Measurements from ENCODE around the gene GPR176. TPM values are rescaled to one million over a fixed set of nuclear protein-coding genes. Genes with fewer than 3 reads are reported as not detected.

GPR176 gene
- total and polyA plus RNA-seq, 2 experiments from 2014 or later, result 2.7 to 7.0 TPM

DNA sequence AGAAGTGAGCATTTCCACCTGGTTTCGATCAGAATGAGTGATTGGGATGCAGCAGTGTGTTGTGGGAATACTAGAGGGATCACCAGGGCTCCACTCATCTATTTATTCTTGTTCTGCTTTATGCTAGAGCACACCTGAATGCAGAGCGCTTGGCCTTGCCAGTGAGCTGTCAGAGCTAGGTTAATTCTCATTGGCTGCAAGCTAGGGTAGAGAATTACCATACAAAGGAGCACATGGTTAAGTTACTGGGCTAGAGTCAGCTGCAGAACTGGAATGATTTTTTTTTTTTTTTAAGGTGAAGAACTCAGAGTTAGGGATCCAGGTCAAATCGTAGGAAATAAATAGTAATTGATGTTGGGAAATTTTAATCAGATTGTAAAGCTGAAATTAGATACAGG lies 22.7 kb upstream of the GPR176 start:
- Histone ChIP-seq H4K20me1 (ENCODE audit: insufficient read depth, poor library complexity, severe bottlenecking) (no peaks in the 10 kb centered on the region), H3K9me3 (ENCODE audit: low read depth) (no peaks in the 10 kb centered on the region), H3K4me1 (ENCODE audit: insufficient read depth) (no peaks in the 10 kb centered on the region), H3K27me3 (no peaks in the 10 kb centered on the region), H3K79me2 (peaks cover 28% of the 10 kb centered on the region), H3K36me3 (replicated peaks; ENCODE audit: insufficient read depth, low read depth) (no peaks in the 10 kb centered on the region), H2AFZ (no peak overlapping the region), H3K27ac (no peak overlapping the region), H3K4me3 (no peak overlapping the region), H3K4me2 (no peak overlapping the region), H3K9me2 (replicated peaks; ENCODE audit: insufficient read depth) (no peaks in the 10 kb centered on the region)
- 94% methylated on average over 3 of the region's 3 CpGs for WGBS (ENCODE audit: low lambda C conversion rate, missing lambda C conversion rate)
- no peak for TF ChIP-seq EZH2phosphoT487 (IDR thresholded peaks at IDR 0.05; ENCODE audit: low read depth, severe bottlenecking, unreplicated experiment)
- no peak for TF ChIP-seq EZH2 (IDR thresholded peaks at IDR 0.05; ENCODE audit: borderline replicate concordance)
- TF ChIP-seq, protein P1, sequence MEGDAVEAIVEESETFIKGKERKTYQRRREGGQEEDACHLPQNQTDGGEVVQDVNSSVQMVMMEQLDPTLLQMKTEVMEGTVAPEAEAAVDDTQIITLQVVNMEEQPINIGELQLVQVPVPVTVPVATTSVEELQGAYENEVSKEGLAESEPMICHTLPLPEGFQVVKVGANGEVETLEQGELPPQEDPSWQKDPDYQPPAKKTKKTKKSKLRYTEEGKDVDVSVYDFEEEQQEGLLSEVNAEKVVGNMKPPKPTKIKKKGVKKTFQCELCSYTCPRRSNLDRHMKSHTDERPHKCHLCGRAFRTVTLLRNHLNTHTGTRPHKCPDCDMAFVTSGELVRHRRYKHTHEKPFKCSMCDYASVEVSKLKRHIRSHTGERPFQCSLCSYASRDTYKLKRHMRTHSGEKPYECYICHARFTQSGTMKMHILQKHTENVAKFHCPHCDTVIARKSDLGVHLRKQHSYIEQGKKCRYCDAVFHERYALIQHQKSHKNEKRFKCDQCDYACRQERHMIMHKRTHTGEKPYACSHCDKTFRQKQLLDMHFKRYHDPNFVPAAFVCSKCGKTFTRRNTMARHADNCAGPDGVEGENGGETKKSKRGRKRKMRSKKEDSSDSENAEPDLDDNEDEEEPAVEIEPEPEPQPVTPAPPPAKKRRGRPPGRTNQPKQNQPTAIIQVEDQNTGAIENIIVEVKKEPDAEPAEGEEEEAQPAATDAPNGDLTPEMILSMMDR (IDR thresholded peaks at IDR 0.05; ENCODE audit: poor library complexity), result no peak
- no peak for DNase-seq (ENCODE audit: low spot score)

DNA sequence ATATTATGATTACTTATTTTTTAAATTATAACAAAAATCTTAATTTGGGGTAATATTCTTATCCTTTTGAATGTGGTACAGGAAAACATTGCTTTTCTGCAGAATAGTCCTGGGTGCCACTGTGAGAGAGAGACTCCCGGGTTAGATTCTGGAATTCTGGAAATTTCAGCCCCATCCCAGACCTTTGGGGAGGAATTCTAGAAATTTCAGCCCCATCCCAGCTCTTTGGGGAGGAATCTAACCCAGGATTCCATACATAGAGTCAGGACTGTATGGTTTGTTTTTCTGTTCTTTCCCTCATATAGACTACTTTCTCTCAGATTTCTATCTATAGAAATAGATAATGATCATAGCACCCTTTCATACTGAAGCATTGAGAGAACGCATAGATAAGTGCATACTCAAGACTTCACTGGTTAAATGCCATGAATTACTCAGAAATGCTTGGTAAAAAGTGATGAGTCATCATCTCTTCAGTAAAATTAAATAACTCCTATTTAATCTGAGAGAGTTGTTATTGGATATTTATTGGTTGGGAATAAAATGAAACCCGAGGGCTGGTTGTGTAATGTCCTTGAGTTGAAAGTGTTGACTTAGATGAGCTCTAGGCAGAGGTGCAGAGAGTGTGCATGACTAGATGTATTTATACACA lies 22.2 kb upstream of the GPR176 start:
- Histone ChIP-seq H3K4me1 (ENCODE audit: insufficient read depth) (no peaks in the 10 kb centered on the region), H3K9me3 (ENCODE audit: low read depth) (no peaks in the 10 kb centered on the region), H3K36me3 (replicated peaks; ENCODE audit: insufficient read depth, low read depth) (no peaks in the 10 kb centered on the region), H3K27ac (no peak overlapping the region), H3K9me2 (replicated peaks; ENCODE audit: insufficient read depth) (no peaks in the 10 kb centered on the region), H3K4me2 (no peak overlapping the region), H3K79me2 (peaks cover 33% of the 10 kb centered on the region), H4K20me1 (ENCODE audit: insufficient read depth, poor library complexity, severe bottlenecking) (no peaks in the 10 kb centered on the region), H3K27me3 (no peaks in the 10 kb centered on the region), H3K4me3 (no peak overlapping the region), H2AFZ (no peak overlapping the region)
- WGBS (ENCODE audit: low lambda C conversion rate, missing lambda C conversion rate), result 78% methylated on average over 3 of the region's 3 CpGs
- TF ChIP-seq, protein P1 (IDR thresholded peaks at IDR 0.05; ENCODE audit: poor library complexity), result no peak
- no peak for DNase-seq (ENCODE audit: low spot score)

DNA sequence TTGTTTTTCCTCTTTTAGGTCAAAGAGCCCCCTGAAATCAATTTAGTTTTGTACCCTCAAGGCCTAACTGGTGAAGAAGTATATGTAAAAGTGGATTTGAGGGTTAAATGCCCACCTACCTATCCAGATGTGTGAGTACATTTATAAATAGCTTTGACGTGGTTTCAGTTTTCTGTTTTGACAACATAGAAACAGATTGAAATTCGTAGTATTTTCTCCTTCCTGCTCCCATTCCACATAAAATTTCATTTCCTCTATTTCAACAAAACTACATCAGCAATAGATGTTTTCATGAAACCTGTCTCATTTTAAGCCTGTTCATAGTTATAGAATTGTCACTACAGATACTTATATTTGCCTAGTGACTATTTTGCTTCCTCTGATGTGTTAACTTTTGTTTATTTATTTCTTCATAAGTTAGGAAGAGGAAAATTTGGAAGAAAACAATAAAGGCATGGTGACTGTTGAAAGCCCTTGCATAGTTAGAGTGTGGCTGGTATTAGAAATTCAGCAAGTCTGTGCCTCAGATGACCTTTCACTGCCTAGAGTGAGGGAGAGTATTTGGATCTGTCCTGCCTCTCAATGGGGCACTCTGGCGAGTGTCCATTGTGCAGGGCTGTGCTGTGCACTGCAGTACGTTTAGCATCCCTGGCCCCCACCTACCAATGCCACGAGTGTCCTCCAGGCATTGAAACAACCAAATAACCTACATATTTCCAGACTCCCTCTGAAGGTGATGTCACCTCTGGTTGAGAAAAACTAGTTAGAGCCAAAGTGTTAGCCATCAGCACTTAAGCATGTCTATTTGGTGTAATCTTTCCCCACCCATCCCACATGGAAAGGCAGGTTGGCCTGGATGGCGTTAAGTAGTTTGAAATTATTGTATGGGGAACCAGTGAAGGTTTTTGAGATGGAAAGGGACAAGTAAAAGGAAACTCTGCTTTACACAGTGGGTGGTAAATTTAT lies 19.7 kb upstream of the GPR176 start:
- H3K4me3 ChIP-seq, result no peak overlapping the region
- no peaks in the 10 kb centered on the region for H3K9me3 ChIP-seq (ENCODE audit: low read depth)
- no peaks in the 10 kb centered on the region for H3K36me3 ChIP-seq (replicated peaks; ENCODE audit: insufficient read depth, low read depth)
- no peaks in the 10 kb centered on the region for H3K9me2 ChIP-seq (replicated peaks; ENCODE audit: insufficient read depth)
- no peak overlapping the region for H3K27ac ChIP-seq
- H4K20me1 ChIP-seq (ENCODE audit: insufficient read depth, poor library complexity, severe bottlenecking), result no peaks in the 10 kb centered on the region
- H3K4me1 ChIP-seq (ENCODE audit: insufficient read depth), result peaks cover 7% of the 10 kb centered on the region
- no peak overlapping the region for H3K4me2 ChIP-seq
- peaks cover 57% of the 10 kb centered on the region for H3K79me2 ChIP-seq
- no peak overlapping the region for H2AFZ ChIP-seq
- DNase-seq (ENCODE audit: low spot score), result no peak
- no peaks in the 10 kb centered on the region for H3K27me3 ChIP-seq
- TF ChIP-seq, protein P1 (IDR thresholded peaks at IDR 0.05; ENCODE audit: poor library complexity), result no peak
- no peak for TF ChIP-seq EZH2 (IDR thresholded peaks at IDR 0.05; ENCODE audit: borderline replicate concordance)
- TF ChIP-seq EZH2phosphoT487 (IDR thresholded peaks at IDR 0.05; ENCODE audit: low read depth, severe bottlenecking, unreplicated experiment), result no peak
- WGBS (ENCODE audit: low lambda C conversion rate, missing lambda C conversion rate), result 84% methylated on average over 6 of the region's 6 CpGs
